ENCODE measurements around the gene ATP6V0C. TPM values are rescaled to one million over a fixed set of nuclear protein-coding genes. Genes with fewer than 3 reads are reported as not detected.

ATP6V0C gene
- total RNA-seq, 1 experiment from 2014 or later, result 212 TPM

DNA sequence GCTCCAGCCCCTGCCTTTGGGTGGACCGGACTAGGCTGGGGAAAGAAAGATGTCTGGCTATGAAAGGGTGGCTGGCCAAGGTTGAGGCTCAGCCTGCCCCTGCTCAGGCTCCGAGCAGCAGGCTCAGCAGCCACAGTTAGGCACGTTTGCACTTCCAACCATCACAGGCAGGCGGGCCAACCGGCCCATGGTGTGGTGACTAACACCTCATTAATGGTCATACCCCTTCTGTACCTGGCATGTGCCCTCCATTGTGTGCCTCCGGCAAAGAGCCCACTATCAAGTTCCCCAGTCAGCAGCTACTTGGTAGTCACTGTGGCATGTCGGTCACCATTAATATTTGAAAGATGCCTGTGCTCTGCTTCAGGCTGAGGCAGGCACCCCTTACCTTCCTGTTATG, 32.1 kb upstream of the ATP6V0C start:
- Mint-ChIP-seq H3K27me3 (ENCODE audit: low read depth) (peaks cover 7% of the 10 kb centered on the region), H3K27ac (peak overlapping the region; percentile 89), H3K9me3 (no peaks in the 10 kb centered on the region), H3K4me3 (no peak overlapping the region), H3K4me1 (no peaks in the 10 kb centered on the region), H3K36me3 (no peaks in the 10 kb centered on the region)
- ChIA-PET POLR2A (no interaction called here), CTCF (interaction anchor here (0.7 to 2.1 kb wide), 2 partner anchors 20 kb away, joined by 3 to 8 read pairs; no protein-coding TSS in a partner anchor)
- TF ChIP-seq, protein P1, sequence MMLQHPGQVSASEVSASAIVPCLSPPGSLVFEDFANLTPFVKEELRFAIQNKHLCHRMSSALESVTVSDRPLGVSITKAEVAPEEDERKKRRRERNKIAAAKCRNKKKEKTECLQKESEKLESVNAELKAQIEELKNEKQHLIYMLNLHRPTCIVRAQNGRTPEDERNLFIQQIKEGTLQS (CRISPR knock-in tag; conservative IDR thresholded peaks at IDR 0.05), result no peak
- TF ChIP-seq PRRX2 (CRISPR knock-in tag; IDR thresholded peaks at IDR 0.05) (no peak), IRF2 (CRISPR knock-in tag; IDR thresholded peaks at IDR 0.05; ENCODE audit: borderline replicate concordance, low read depth) (no peak), HMGXB4 (CRISPR knock-in tag; IDR thresholded peaks at IDR 0.05) (no peak), CREM (CRISPR knock-in tag; IDR thresholded peaks at IDR 0.05) (no peak)
- ATAC-seq (no peak), DNase-seq (ENCODE audit: low spot score) (no peak)

GRCh38 chr16:2482249-2482648, 31.5 kb upstream of the ATP6V0C start:
- POLR2A ChIA-PET, result no interaction called here
- Mint-ChIP-seq H3K36me3 (no peaks in the 10 kb centered on the region), H3K27me3 (ENCODE audit: low read depth) (peaks cover 6% of the 10 kb centered on the region), H3K9me3 (no peaks in the 10 kb centered on the region), H3K4me3 (no peak overlapping the region), H3K27ac (peak overlapping the region; percentile 89), H3K4me1 (0 out of 2 replicates have a peak, but pooled peaks cover 2% of the 10 kb centered on the region)
- CTCF ChIA-PET, result interaction anchor here (0.7 to 2.4 kb wide), 3 partner anchors 9 to 19 kb away, joined by 3 to 19 read pairs (median 3); no protein-coding TSS in a partner anchor
- TF ChIP-seq, protein P2, sequence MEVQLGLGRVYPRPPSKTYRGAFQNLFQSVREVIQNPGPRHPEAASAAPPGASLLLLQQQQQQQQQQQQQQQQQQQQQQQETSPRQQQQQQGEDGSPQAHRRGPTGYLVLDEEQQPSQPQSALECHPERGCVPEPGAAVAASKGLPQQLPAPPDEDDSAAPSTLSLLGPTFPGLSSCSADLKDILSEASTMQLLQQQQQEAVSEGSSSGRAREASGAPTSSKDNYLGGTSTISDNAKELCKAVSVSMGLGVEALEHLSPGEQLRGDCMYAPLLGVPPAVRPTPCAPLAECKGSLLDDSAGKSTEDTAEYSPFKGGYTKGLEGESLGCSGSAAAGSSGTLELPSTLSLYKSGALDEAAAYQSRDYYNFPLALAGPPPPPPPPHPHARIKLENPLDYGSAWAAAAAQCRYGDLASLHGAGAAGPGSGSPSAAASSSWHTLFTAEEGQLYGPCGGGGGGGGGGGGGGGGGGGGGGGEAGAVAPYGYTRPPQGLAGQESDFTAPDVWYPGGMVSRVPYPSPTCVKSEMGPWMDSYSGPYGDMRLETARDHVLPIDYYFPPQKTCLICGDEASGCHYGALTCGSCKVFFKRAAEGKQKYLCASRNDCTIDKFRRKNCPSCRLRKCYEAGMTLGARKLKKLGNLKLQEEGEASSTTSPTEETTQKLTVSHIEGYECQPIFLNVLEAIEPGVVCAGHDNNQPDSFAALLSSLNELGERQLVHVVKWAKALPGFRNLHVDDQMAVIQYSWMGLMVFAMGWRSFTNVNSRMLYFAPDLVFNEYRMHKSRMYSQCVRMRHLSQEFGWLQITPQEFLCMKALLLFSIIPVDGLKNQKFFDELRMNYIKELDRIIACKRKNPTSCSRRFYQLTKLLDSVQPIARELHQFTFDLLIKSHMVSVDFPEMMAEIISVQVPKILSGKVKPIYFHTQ (CRISPR knock-in tag; IDR thresholded peaks at IDR 0.05), result no peak
- TF ChIP-seq MYBL2 (CRISPR knock-in tag; IDR thresholded peaks at IDR 0.05) (no peak), ATF1 (CRISPR knock-in tag; IDR thresholded peaks at IDR 0.05) (no peak), NR3C1 (CRISPR knock-in tag; conservative IDR thresholded peaks at IDR 0.05; ENCODE audit: low read depth) (no peak), MXD4 (CRISPR knock-in tag; IDR thresholded peaks at IDR 0.05; ENCODE audit: borderline replicate concordance) (no peak), PREB (CRISPR knock-in tag; IDR thresholded peaks at IDR 0.05; ENCODE audit: borderline replicate concordance) (no peak), ZNF317 (CRISPR knock-in tag; IDR thresholded peaks at IDR 0.05; ENCODE audit: borderline replicate concordance, low read depth) (no peak), SP1 (CRISPR knock-in tag; conservative IDR thresholded peaks at IDR 0.05) (no peak), NFYB (CRISPR knock-in tag; conservative IDR thresholded peaks at IDR 0.05; ENCODE audit: low read depth) (no peak), CREB1 (CRISPR knock-in tag; IDR thresholded peaks at IDR 0.05) (no peak), RELA (CRISPR knock-in tag; IDR thresholded peaks at IDR 0.05; ENCODE audit: borderline replicate concordance) (no peak), SMAD4 (CRISPR knock-in tag; IDR thresholded peaks at IDR 0.05) (no peak), RORB (CRISPR knock-in tag; IDR thresholded peaks at IDR 0.05) (no peak), NR2C2 (CRISPR knock-in tag; IDR thresholded peaks at IDR 0.05) (no peak), ZNF532 (CRISPR knock-in tag; IDR thresholded peaks at IDR 0.05; ENCODE audit: borderline replicate concordance) (no peak), CBFB (CRISPR knock-in tag; IDR thresholded peaks at IDR 0.05; ENCODE audit: low read depth) (no peak), ZSCAN18 (CRISPR knock-in tag; IDR thresholded peaks at IDR 0.05) (no peak), ZNF671 (CRISPR knock-in tag; IDR thresholded peaks at IDR 0.05) (no peak)
- TF ChIP-seq, protein P3, sequence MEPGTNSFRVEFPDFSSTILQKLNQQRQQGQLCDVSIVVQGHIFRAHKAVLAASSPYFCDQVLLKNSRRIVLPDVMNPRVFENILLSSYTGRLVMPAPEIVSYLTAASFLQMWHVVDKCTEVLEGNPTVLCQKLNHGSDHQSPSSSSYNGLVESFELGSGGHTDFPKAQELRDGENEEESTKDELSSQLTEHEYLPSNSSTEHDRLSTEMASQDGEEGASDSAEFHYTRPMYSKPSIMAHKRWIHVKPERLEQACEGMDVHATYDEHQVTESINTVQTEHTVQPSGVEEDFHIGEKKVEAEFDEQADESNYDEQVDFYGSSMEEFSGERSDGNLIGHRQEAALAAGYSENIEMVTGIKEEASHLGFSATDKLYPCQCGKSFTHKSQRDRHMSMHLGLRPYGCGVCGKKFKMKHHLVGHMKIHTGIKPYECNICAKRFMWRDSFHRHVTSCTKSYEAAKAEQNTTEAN (CRISPR knock-in tag; IDR thresholded peaks at IDR 0.05), result no peak
- ATAC-seq, result no peak
- no peak for DNase-seq (ENCODE audit: low spot score)
